ENCODE results near the gene ST7.

The ST7 gene

GRCh38 chr7:117065571-117066150 is 112.4 kb downstream of the ST7 start:
- no peak for DNase-seq (ENCODE audit: low read depth, low spot score)

- DNase-seq (ENCODE audit: low read depth, low spot score) = no peak
Measured at GRCh38 chr7:117066668-117067067, 113.4 kb downstream of the ST7 start.

- no peak for DNase-seq (ENCODE audit: low read depth, low spot score)
Measured at GRCh38 chr7:117067340-117067739, 114.0 kb downstream of the ST7 start.

GRCh38 chr7:117068511-117069145 is 115.3 kb downstream of the ST7 start:
- no peak for DNase-seq (ENCODE audit: low read depth, low spot score)

GRCh38 chr7:117069379-117069778 is 116.1 kb downstream of the ST7 start:
- no peak for DNase-seq (ENCODE audit: low read depth, low spot score)

GRCh38 chr7:117071551-117071950 is 118.2 kb downstream of the ST7 start:
- DNase-seq (ENCODE audit: low read depth, low spot score) = no peak

- DNase-seq (ENCODE audit: low read depth, low spot score) = no peak
Measured at GRCh38 chr7:117072620-117073118, 119.4 kb downstream of the ST7 start.

GRCh38 chr7:117074378-117074777 is 121.1 kb downstream of the ST7 start:
- DNase-seq (ENCODE audit: low read depth, low spot score) = no peak

- DNase-seq (ENCODE audit: low read depth, low spot score) = no peak
Measured at GRCh38 chr7:117075934-117076333, 122.6 kb downstream of the ST7 start.

- no peak for DNase-seq (ENCODE audit: low read depth, low spot score)
Measured at GRCh38 chr7:117076426-117076943, 123.2 kb downstream of the ST7 start.

GRCh38 chr7:117077658-117078057 is 124.4 kb downstream of the ST7 start:
- DNase-seq (ENCODE audit: low read depth, low spot score) = no peak

- no peak for DNase-seq (ENCODE audit: low read depth, low spot score)
Measured at GRCh38 chr7:117082647-117083046, 129.3 kb downstream of the ST7 start.

- DNase-seq (ENCODE audit: low read depth, low spot score) = no peak
Measured at GRCh38 chr7:117083648-117084047, 130.3 kb downstream of the ST7 start.

GRCh38 chr7:117084286-117084685 is 131.0 kb downstream of the ST7 start:
- DNase-seq (ENCODE audit: low read depth, low spot score) = no peak

GRCh38 chr7:117085275-117085674 is 132.0 kb downstream of the ST7 start:
- DNase-seq (ENCODE audit: low read depth, low spot score) = no peak

GRCh38 chr7:117085769-117086463 is 132.6 kb downstream of the ST7 start:
- no peak for DNase-seq (ENCODE audit: low read depth, low spot score)

- DNase-seq (ENCODE audit: low read depth, low spot score) = no peak
Measured at GRCh38 chr7:117086788-117087187, 133.5 kb downstream of the ST7 start.

GRCh38 chr7:117087639-117088396 is 134.5 kb downstream of the ST7 start:
- no peak for DNase-seq (ENCODE audit: low read depth, low spot score)

- DNase-seq (ENCODE audit: low read depth, low spot score) = no peak
Measured at GRCh38 chr7:117088623-117089194, 135.4 kb downstream of the ST7 start.

- no peak for DNase-seq (ENCODE audit: low read depth, low spot score)
Measured at GRCh38 chr7:117090791-117091190, 137.5 kb downstream of the ST7 start.

GRCh38 chr7:117091721-117092120 is 138.4 kb downstream of the ST7 start:
- DNase-seq (ENCODE audit: low read depth, low spot score) = no peak

GRCh38 chr7:117092785-117093184 is 139.5 kb downstream of the ST7 start:
- DNase-seq (ENCODE audit: low read depth, low spot score) = no peak

Measured in activated CD4-positive, CD25-positive, alpha-beta regulatory T cell treated with anti-CD3 and anti-CD28 coated beads, Interleukin-2, amount 50 U/mL, for 16 hours (primary cell).